CD4-positive, alpha-beta T cell (primary cell): Measurements from ENCODE around the gene TSHZ3. TPM values are rescaled to one million over a fixed set of nuclear protein-coding genes. Genes with fewer than 3 reads are reported as not detected.

Experiments
- ATAC-seq: fragments of 200-7000 bp; cut with Tn5 transposase; one replicate; pipeline ENCODE4 v1.10.0; 2022; ENCODE audit warnings: mild to moderate bottlenecking; ENCODE audit not compliant: poor library complexity
- CTCF ChIA-PET: fragments of 350-600 bp; sonication (Branson Sonifier 250); formaldehyde crosslinking; loops from one replicate; lab custom pipeline; 2021; ENCODE audit warnings: antibody characterized with exemption, inconsistent platforms; lab: Charles Lee
- POLR2A ChIA-PET: fragments of 350-600 bp; sonication (Branson Sonifier 250); formaldehyde crosslinking; loops from one replicate; lab custom pipeline; 2021; ENCODE audit warnings: antibody characterized with exemption, inconsistent platforms; lab: Charles Lee
- DNase-seq, 14 experiments: peaks; one replicate each; pipeline ENCODE4 v3.0.0-alpha.2; 2013 to 2020; ENCODE audit warnings: mixed read lengths in 2 of 14
- H3K27ac ChIP-seq, 2 donors: one replicate each; pipeline versions ENCODE4 v1.5.1 to v1.7.0; 2013; ENCODE audit warnings: low read length in 2 of 2, low read depth in 1 of 2, mild to moderate bottlenecking in 1 of 2
- H3K27me3 ChIP-seq, 2 experiments: 1 replicate in 1 of 2; 2 replicates in 1 of 2; pipeline versions ENCODE4 v1.6.1 to v1.7.0; 2013; ENCODE audit warnings: low read length in 2 of 2, control low read depth in 1 of 2, mild to moderate bottlenecking in 1 of 2, moderate library complexity in 1 of 2; ENCODE audit not compliant: insufficient read depth in 2 of 2, control insufficient read depth in 1 of 2
- H3K36me3 ChIP-seq: one replicate; pipeline ENCODE4 v1.6.1; 2013; ENCODE audit warnings: low read length, control low read depth; ENCODE audit not compliant: insufficient read depth
- H3K4me1 ChIP-seq: one replicate; pipeline ENCODE4 v1.6.1; 2013; ENCODE audit warnings: low read length, control low read depth; ENCODE audit not compliant: insufficient read depth
- H3K4me3 ChIP-seq: one replicate; pipeline ENCODE4 v1.5.1; 2013; ENCODE audit warnings: mild to moderate bottlenecking, low read length, moderate library complexity
- H3K9me3 ChIP-seq, 2 experiments: 1 replicate in 1 of 2; 2 replicates in 1 of 2; pipeline versions ENCODE4 v1.6.1 to v1.7.0; 2013; ENCODE audit warnings: low read length in 2 of 2, mild to moderate bottlenecking in 2 of 2, control low read depth in 1 of 2, moderate library complexity in 1 of 2; ENCODE audit not compliant: control insufficient read depth in 1 of 2, insufficient read depth in 1 of 2
- H3K27ac Mint-ChIP-seq: one replicate; pipeline ENCODE4 v1.8.0; 2020; ENCODE audit warnings: mixed read lengths
- H3K27me3 Mint-ChIP-seq: one replicate; pipeline ENCODE4 v1.8.0; 2021; ENCODE audit warnings: mixed read lengths
- H3K36me3 Mint-ChIP-seq: one replicate; pipeline ENCODE4 v1.8.0; 2021; ENCODE audit warnings: low read depth, mixed read lengths
- H3K4me1 Mint-ChIP-seq: one replicate; pipeline ENCODE4 v1.8.0; 2021; ENCODE audit warnings: low read depth, mixed read lengths
- H3K4me3 Mint-ChIP-seq: one replicate; pipeline ENCODE4 v1.8.0; 2020; ENCODE audit warnings: mild to moderate bottlenecking, mixed read lengths
- H3K9me3 Mint-ChIP-seq: one replicate; pipeline ENCODE4 v1.8.0; 2020; ENCODE audit warnings: mixed read lengths
- intact Hi-C, 2 experiments: fragments of 100-400 bp; cut with DNase I in 1 of 2; cut with micrococcal nuclease in 1 of 2; formaldehyde crosslinking; loops; one replicate each; pipeline versions ENCODE4 v1.15.1 to v1.9.0; 2023 to 2025; cut with DNase I, micrococcal nuclease
- total RNA-seq, 174 experiments: library from RNA in 2 of 174; stranded (reverse) in 2 of 174; gene quantifications; one replicate each; pipeline ENCODE4 v1.2.3 and lab custom pipeline; 2021 to 2026
- TF ChIP-seq, protein P1 (sequence below): fragments of 200-600 bp; IDR thresholded peaks from one replicate; pipeline ENCODE4 v1.8.0; 2022; ENCODE audit warnings: antibody characterized with exemption, mild to moderate bottlenecking

The TSHZ3 gene
- total RNA-seq, 2 experiments from 2014 or later, result 0.38 to 0.61 TPM

DNA sequence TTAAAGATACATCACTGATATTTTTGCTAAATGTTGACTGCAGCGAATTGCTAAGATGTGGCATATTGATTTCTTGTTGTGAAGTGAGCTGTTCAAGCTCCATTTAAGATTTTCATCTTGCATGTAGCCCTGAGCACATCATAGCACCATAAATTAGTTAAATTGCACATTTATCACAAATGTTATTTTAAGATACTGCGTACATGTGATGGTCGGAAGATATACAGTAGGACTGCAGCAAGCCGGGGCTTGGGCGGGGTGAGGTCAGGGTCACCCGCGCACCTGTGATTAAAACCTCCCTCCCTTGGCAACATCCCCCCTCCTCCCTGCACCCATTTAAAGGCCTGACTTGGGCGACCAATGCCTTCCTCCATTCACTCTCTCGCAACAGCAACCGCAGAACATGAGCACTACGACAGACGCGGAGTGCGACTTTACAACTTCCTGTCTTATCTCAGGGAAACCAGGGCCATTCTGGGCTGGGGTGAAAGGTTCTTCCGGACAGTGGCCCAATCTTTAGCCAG is 76.6 kb downstream of the TSHZ3 start:
- Mint-ChIP-seq H3K36me3 (no peaks in the 10 kb centered on the region), H3K27ac (no peak overlapping the region), H3K4me1 (no peaks in the 10 kb centered on the region), H3K4me3 (no peak overlapping the region), H3K27me3 (no peaks in the 10 kb centered on the region), H3K9me3 (no peaks in the 10 kb centered on the region)
- Histone ChIP-seq H3K4me3 (no peak overlapping the region), H3K9me3 (no peaks in the 10 kb centered on the region), H3K4me1 (no peaks in the 10 kb centered on the region), H3K36me3 (no peaks in the 10 kb centered on the region), H3K27ac (no peak overlapping the region), H3K27me3 (no peaks in the 10 kb centered on the region)
- CTCF ChIA-PET, result no interaction called here
- ATAC-seq (no peak), DNase-seq (no peak)
- TF ChIP-seq, protein P1, sequence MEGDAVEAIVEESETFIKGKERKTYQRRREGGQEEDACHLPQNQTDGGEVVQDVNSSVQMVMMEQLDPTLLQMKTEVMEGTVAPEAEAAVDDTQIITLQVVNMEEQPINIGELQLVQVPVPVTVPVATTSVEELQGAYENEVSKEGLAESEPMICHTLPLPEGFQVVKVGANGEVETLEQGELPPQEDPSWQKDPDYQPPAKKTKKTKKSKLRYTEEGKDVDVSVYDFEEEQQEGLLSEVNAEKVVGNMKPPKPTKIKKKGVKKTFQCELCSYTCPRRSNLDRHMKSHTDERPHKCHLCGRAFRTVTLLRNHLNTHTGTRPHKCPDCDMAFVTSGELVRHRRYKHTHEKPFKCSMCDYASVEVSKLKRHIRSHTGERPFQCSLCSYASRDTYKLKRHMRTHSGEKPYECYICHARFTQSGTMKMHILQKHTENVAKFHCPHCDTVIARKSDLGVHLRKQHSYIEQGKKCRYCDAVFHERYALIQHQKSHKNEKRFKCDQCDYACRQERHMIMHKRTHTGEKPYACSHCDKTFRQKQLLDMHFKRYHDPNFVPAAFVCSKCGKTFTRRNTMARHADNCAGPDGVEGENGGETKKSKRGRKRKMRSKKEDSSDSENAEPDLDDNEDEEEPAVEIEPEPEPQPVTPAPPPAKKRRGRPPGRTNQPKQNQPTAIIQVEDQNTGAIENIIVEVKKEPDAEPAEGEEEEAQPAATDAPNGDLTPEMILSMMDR, result no peak
- intact Hi-C loops, result no loop called here
- POLR2A ChIA-PET, result no interaction called here

DNA sequence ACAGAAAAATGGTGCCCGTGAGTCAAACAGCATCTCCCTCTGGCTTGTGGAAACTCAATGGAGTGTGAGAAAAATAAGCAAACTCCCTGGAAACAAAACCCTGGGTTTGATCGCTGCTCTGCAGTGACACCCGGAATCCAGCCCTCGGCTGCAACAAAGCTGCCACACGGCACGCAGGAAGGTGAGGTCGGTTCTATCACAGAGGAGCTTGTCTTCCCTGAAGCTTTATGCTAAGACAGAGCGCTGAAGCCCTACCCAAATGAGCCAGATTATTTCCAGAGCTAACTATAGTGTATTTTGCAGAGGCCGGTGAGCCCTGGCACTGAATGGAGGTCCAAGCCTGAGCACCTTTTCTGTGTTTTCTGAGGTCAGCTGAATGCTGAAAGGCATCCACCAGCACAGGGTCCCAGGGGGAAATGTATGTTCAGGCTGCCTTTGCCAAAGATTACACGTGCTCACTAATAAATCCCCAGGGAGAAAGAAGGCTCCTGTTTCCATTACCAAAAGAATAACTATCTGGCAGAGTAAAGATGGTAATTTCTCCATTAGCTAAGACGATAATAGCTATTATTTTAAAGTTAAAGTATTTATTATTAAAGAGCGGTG is 77.8 kb downstream of the TSHZ3 start:
- intact Hi-C loops, result no loop called here
- Histone ChIP-seq H3K27me3 (no peaks in the 10 kb centered on the region), H3K4me1 (no peaks in the 10 kb centered on the region), H3K9me3 (no peaks in the 10 kb centered on the region), H3K4me3 (no peak overlapping the region), H3K36me3 (no peaks in the 10 kb centered on the region), H3K27ac (no peak overlapping the region)
- Mint-ChIP-seq H3K36me3 (no peaks in the 10 kb centered on the region), H3K27me3 (no peaks in the 10 kb centered on the region), H3K4me1 (no peaks in the 10 kb centered on the region), H3K9me3 (no peaks in the 10 kb centered on the region), H3K4me3 (no peak overlapping the region), H3K27ac (no peak overlapping the region)
- CTCF ChIA-PET, result no interaction called here
- DNase-seq (no peak), ATAC-seq (no peak)
- TF ChIP-seq, protein P1, result no peak
- POLR2A ChIA-PET, result no interaction called here

DNA sequence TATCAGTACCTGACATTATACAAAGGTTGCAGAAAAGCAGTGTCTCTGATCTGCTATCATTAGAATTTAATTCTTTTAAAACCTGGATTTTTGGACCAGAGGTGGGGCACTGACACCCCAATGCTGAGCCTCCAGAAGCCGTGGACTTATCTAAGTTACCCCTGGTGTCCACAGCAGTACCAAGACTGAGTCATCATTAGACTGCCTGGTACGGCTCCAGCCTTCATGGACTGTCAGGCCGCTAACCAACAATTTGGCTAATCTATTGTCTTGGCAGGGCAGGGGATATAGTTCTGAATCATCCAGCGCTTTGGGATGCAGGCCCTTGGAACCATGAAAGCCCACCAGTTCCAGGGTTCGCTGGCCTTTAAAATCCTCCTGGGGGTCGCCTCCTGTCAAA is 78.3 kb downstream of the TSHZ3 start:
- H3K27ac Mint-ChIP-seq, result no peak overlapping the region
- Histone ChIP-seq H3K27me3 (no peaks in the 10 kb centered on the region), H3K4me1 (no peaks in the 10 kb centered on the region), H3K27ac (no peak overlapping the region), H3K9me3 (no peaks in the 10 kb centered on the region), H3K36me3 (no peaks in the 10 kb centered on the region), H3K4me3 (no peak overlapping the region)
- no peaks in the 10 kb centered on the region for H3K27me3 Mint-ChIP-seq
- ATAC-seq (no peak), DNase-seq (no peak)
- TF ChIP-seq, protein P1, result no peak
- intact Hi-C loops, result no loop called here
- H3K9me3 Mint-ChIP-seq, result no peaks in the 10 kb centered on the region
- H3K4me3 Mint-ChIP-seq, result no peak overlapping the region
- H3K4me1 Mint-ChIP-seq, result no peaks in the 10 kb centered on the region
- ChIA-PET CTCF (no interaction called here), POLR2A (no interaction called here)
- H3K36me3 Mint-ChIP-seq, result no peaks in the 10 kb centered on the region
